ENCODE measurements around the gene STXBP3. TPM values are rescaled to one million over a fixed set of nuclear protein-coding genes. Genes with fewer than 3 reads are reported as not detected.

Gene STXBP3
- total RNA-seq, 2 donors from 2014 or later: 43.5 to 60.4 TPM

DNA sequence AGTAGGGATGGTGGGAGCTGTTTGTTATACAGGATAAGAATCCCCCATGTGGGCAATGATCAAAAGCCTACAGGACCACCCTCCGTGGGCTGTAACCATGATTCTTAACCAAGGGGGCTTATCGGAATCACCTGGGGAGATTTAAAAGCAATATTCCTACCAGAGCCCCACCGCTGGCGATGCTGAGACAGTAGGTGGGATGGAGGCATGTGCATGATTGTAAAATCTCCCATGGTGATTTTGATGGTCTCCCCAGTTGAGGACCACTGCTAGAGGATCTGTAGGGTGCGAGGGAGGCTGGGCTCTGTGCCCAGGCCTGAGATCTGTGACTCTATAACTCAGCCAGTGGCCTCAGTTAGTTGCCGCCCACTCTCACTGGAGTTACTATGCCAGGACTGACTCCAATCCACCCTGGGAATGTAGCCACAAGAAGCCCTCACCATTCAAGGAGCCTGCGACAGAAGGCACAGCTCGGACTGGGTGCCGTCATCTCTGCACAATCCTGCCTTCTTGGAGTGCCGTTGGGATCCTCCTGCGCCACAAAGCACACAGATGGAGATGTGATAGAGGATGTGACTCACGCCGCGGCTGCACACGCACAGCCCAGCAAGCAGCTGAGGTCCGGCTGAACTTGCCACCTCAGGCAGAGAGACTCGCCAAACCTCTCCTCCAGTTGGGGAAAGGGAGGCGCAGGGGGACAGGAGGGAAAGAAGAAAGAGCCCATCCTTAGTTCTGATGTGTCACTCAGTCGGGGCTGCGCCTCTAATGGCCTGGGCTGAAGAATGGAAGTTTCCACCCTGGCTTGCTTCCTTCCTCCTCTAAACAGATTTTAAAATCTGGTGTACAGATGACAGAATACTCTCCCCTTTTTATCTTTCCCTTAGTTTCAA is 83.9 kb downstream of the STXBP3 start:
- H3K36me3 ChIP-seq: no peaks in the 10 kb centered on the region
- peak overlapping the region in 1 of 2 donors; percentile 26 for H3K9ac ChIP-seq (ENCODE audit: low read depth in 2 of 2, low read length in 2 of 2)
- no peak overlapping the region for H3K4me3 ChIP-seq
- no peaks in the 10 kb centered on the region for H3K27me3 ChIP-seq
- H3K4me1 ChIP-seq: no peaks in the 10 kb centered on the region
- intact Hi-C loops (cut with DNase I): no loop called here
- H3K27ac ChIP-seq: peak overlapping the region; percentile 51
- TF ChIP-seq, protein P1, sequence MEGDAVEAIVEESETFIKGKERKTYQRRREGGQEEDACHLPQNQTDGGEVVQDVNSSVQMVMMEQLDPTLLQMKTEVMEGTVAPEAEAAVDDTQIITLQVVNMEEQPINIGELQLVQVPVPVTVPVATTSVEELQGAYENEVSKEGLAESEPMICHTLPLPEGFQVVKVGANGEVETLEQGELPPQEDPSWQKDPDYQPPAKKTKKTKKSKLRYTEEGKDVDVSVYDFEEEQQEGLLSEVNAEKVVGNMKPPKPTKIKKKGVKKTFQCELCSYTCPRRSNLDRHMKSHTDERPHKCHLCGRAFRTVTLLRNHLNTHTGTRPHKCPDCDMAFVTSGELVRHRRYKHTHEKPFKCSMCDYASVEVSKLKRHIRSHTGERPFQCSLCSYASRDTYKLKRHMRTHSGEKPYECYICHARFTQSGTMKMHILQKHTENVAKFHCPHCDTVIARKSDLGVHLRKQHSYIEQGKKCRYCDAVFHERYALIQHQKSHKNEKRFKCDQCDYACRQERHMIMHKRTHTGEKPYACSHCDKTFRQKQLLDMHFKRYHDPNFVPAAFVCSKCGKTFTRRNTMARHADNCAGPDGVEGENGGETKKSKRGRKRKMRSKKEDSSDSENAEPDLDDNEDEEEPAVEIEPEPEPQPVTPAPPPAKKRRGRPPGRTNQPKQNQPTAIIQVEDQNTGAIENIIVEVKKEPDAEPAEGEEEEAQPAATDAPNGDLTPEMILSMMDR (IDR thresholded peaks at IDR 0.05): no peak
- peak; percentile 44 for DNase-seq
- H3K9me3 ChIP-seq: no peaks in the 10 kb centered on the region

DNA sequence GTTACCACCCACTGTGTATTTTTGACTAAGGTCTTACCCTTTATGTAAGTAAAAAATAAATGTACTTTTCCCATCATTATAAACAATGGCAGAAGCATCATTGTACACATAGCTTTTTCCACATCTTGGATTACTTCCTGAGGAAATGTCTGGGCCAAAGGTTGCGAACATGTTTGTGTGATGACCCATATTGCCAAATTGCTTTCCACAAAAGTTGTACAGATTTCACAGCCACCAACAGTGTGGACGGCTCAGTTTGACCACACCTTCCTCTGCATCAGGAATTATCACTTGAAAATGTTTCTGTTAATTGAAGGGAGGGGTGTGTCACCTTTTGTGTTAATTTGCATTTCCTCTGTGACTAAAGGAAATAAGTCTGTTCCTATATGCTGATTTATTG is 84.8 kb downstream of the STXBP3 start:
- Histone ChIP-seq H3K4me3 (no peak overlapping the region), H3K9ac (ENCODE audit: low read depth in 2 of 2, low read length in 2 of 2) (no peak overlapping the region), H3K27ac (peak overlapping the region; percentile 51), H3K36me3 (no peaks in the 10 kb centered on the region), H3K9me3 (no peaks in the 10 kb centered on the region), H3K4me1 (no peaks in the 10 kb centered on the region), H3K27me3 (no peaks in the 10 kb centered on the region)
- intact Hi-C loops (cut with DNase I): no loop called here
- DNase-seq: no peak
- TF ChIP-seq, protein P1 (IDR thresholded peaks at IDR 0.05): no peak

DNA sequence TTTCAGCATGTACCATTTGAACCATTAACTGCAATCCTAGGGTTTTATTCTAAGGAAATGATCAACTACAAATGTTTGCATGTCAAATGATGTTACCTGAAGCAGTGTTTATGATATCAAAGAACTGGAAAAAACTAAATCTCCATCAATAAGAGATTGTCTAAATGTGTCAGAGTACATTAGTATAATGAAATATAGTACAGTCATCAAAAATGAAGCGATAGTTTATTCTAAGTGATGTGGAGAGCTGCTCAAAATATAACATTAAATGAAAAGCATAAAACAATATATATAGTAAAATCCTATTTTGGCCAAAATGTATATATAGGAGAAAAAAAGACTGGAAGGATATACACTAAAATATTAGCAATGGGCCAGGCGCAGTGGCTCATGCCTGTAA is 86.5 kb downstream of the STXBP3 start:
- DNase-seq: no peak
- no peaks in the 10 kb centered on the region for H3K27me3 ChIP-seq
- no peaks in the 10 kb centered on the region for H3K4me1 ChIP-seq
- no peak overlapping the region for H3K27ac ChIP-seq
- H3K4me3 ChIP-seq: no peak overlapping the region
- H3K9ac ChIP-seq (ENCODE audit: low read depth in 2 of 2, low read length in 2 of 2): no peak overlapping the region
- intact Hi-C loops (cut with DNase I): no loop called here
- no peaks in the 10 kb centered on the region for H3K9me3 ChIP-seq
- no peaks in the 10 kb centered on the region for H3K36me3 ChIP-seq
- TF ChIP-seq, protein P1 (IDR thresholded peaks at IDR 0.05): no peak

DNA sequence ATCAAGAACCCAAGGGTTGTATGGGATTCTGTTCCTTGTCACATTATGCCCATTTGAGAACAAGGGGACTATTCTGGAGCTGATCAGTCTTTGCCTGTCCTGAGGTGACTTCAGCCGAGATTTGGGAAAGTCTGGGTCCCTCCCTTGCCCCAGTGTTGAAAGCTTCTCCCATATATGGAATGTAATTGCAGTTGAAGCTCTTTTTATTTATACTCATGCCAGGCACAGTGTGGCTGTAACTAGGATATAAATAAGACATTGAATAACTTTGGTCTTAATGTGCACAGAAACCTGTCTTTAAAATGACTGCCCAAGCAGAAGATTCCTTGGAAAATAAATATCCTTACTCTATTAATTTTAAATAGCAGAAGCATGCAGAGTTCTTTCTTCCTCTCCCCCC is 95.2 kb downstream of the STXBP3 start:
- Histone ChIP-seq H3K9me3 (no peaks in the 10 kb centered on the region), H3K27me3 (no peaks in the 10 kb centered on the region), H3K9ac (ENCODE audit: low read depth in 2 of 2, low read length in 2 of 2) (no peak overlapping the region), H3K4me3 (no peak overlapping the region), H3K36me3 (no peaks in the 10 kb centered on the region), H3K27ac (no peak overlapping the region), H3K4me1 (no peaks in the 10 kb centered on the region)
- TF ChIP-seq, protein P1 (IDR thresholded peaks at IDR 0.05): no peak
- DNase-seq: no peak
- intact Hi-C loops (cut with DNase I): no loop called here

DNA sequence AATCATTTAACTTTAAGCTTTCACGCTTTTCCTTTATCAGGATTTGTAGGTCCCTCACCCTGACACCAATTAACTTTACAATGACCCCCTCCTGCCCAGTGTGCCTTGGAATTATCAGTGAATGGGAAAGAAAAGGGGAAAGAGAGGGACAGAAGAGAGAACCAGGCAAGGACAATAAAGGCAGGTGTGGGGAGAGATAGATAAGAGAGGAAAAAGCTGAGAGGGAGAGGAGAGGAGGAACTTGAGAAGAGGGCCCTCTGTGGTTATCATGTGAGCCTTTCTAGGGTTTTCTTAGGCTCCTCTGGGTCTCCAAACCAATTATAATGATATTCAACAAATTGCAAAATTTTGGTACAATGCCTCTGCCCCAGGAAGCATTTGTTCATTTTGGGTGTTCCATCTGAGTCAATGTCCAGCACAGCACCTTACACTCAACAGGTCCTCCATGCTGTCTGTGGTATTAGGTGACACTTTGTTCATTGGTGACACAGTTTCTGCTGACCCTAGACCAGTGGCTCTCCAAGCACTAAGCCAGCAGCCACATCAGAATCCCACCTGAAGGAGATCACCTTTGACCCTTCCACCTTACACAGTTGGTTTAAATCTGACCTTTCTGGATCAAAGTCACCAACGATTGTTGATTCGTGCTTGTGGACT is 96.2 kb downstream of the STXBP3 start:
- no peak overlapping the region for H3K9ac ChIP-seq (ENCODE audit: low read depth in 2 of 2, low read length in 2 of 2)
- H3K36me3 ChIP-seq: no peaks in the 10 kb centered on the region
- H3K27ac ChIP-seq: no peak overlapping the region
- intact Hi-C loops (cut with DNase I): no loop called here
- no peaks in the 10 kb centered on the region for H3K4me1 ChIP-seq
- H3K9me3 ChIP-seq: no peaks in the 10 kb centered on the region
- no peak for DNase-seq
- no peaks in the 10 kb centered on the region for H3K27me3 ChIP-seq
- H3K4me3 ChIP-seq: no peak overlapping the region
- TF ChIP-seq, protein P1 (IDR thresholded peaks at IDR 0.05): no peak
